SK-N-SH treated with all-trans-retinoic acid at 6 μM for 48 hours (cell line): Measurements from ENCODE around the gene FBXL13.

Experiments used
- ATAC-seq: fragments of 200-7000 bp; cut with Tn5 transposase; 3 replicates; pipeline ENCODE4 v1.9.1; 2020; ENCODE audit warnings: mild to moderate bottlenecking, moderate library complexity
- ARNTL ChIP-seq: fragments of 450-650 bp; formaldehyde crosslinking; IDR thresholded peaks from 2 replicates; pipeline ENCODE4 v1.5.0; 2020; ENCODE audit warnings: low read depth, mild to moderate bottlenecking, moderate library complexity, borderline replicate concordance
- BACH2 ChIP-seq: fragments of 250-450 bp; sonication (Bioruptor Pico); IDR thresholded peaks from 2 replicates; pipeline ENCODE4 v1.9.0; 2021; ENCODE audit warnings: mild to moderate bottlenecking, borderline replicate concordance
- CREB5 ChIP-seq: fragments of 250-450 bp; sonication (Bioruptor Pico); IDR thresholded peaks from 2 replicates; pipeline ENCODE4 v1.5.1; 2020; ENCODE audit warnings: low read depth, mild to moderate bottlenecking, moderate library complexity
- ESRRG ChIP-seq: fragments of 250-450 bp; sonication (Bioruptor Pico); IDR thresholded peaks from 2 replicates; pipeline ENCODE4 v1.6.1; 2021; ENCODE audit warnings: mild to moderate bottlenecking
- ISL1 ChIP-seq: fragments of 250-450 bp; sonication (Bioruptor Pico); IDR thresholded peaks from 2 replicates; pipeline ENCODE4 v2.1.2; 2022; ENCODE audit warnings: mild to moderate bottlenecking, moderate library complexity
- OSR1 ChIP-seq: fragments of 250-450 bp; sonication (Bioruptor Pico); IDR thresholded peaks from 2 replicates; pipeline ENCODE4 v1.8.0; 2022; ENCODE audit warnings: moderate library complexity, mild to moderate bottlenecking, inconsistent platforms
- POU6F1 ChIP-seq: fragments of 250-450 bp; sonication (Bioruptor Pico); IDR thresholded peaks from 2 replicates; pipeline ENCODE4 v1.8.0; 2021; ENCODE audit warnings: low read depth, mild to moderate bottlenecking, moderate library complexity, borderline replicate concordance
- SNAI2 ChIP-seq: fragments of 250-450 bp; sonication (Bioruptor Pico); IDR thresholded peaks from 2 replicates; pipeline ENCODE4 v1.5.0; 2020; ENCODE audit warnings: mild to moderate bottlenecking, moderate library complexity
- TCF4 ChIP-seq: fragments of 250-450 bp; sonication (Bioruptor Pico); IDR thresholded peaks from 2 replicates; pipeline ENCODE4 v1.8.0; 2021; ENCODE audit warnings: mild to moderate bottlenecking, moderate library complexity, borderline replicate concordance
- TSHZ2 ChIP-seq: fragments of 250-450 bp; sonication (Bioruptor Pico); IDR thresholded peaks from 2 replicates; pipeline ENCODE4 v1.5.0; 2020; ENCODE audit warnings: mild to moderate bottlenecking, moderate library complexity
- ZFP30 ChIP-seq: fragments of 450-650 bp; formaldehyde crosslinking; IDR thresholded peaks from 2 replicates; pipeline ENCODE4 v1.5.0; 2022; ENCODE audit warnings: mild to moderate bottlenecking, moderate library complexity
- ZNF70 ChIP-seq: fragments of 450-650 bp; formaldehyde crosslinking; IDR thresholded peaks from 2 replicates; pipeline ENCODE4 v1.5.0; 2020; ENCODE audit warnings: mild to moderate bottlenecking, moderate library complexity
- ZNF8 ChIP-seq: fragments of 450-650 bp; formaldehyde crosslinking; IDR thresholded peaks from 2 replicates; pipeline ENCODE4 v1.5.0; 2020; ENCODE audit warnings: mild to moderate bottlenecking, moderate library complexity

The FBXL13 gene

GRCh38 chr7:102991077-102991539 lies 83.5 kb downstream of the FBXL13 start (continued):
- no peak for TF ChIP-seq POU6F1 (CRISPR knock-in tag)

GRCh38 chr7:102990642-102991041 lies 84.0 kb downstream of the FBXL13 start:
- no peak for ATAC-seq
- TF ChIP-seq BACH2 (no peak), ZNF70 (CRISPR knock-in tag) (no peak), ZFP30 (CRISPR knock-in tag) (no peak), ESRRG (CRISPR knock-in tag) (no peak), CREB5 (CRISPR knock-in tag) (no peak), OSR1 (CRISPR knock-in tag) (no peak)

GRCh38 chr7:102988631-102989560 lies 85.7 kb downstream of the FBXL13 start:
- no peak for ATAC-seq
- no peak for TF ChIP-seq OSR1 (CRISPR knock-in tag)
- TF ChIP-seq TSHZ2 (CRISPR knock-in tag) = no peak
- TF ChIP-seq ESRRG (CRISPR knock-in tag) = no peak
- no peak for TF ChIP-seq ZNF8 (CRISPR knock-in tag)
- no peak for TF ChIP-seq CREB5 (CRISPR knock-in tag)
- no peak for TF ChIP-seq SNAI2
- no peak for TF ChIP-seq ZFP30 (CRISPR knock-in tag)

GRCh38 chr7:102988088-102988487 lies 86.5 kb downstream of the FBXL13 start:
- TF ChIP-seq ISL1 (CRISPR knock-in tag) (no peak), ARNTL (CRISPR knock-in tag) (no peak), TSHZ2 (CRISPR knock-in tag) (no peak), ZNF8 (CRISPR knock-in tag) (no peak), TCF4 (CRISPR knock-in tag) (no peak), ZFP30 (CRISPR knock-in tag) (no peak)
- TF ChIP-seq, all 23 proteins: peak for 0
- no peak for ATAC-seq
